GM10248 (cell line): Measurements from ENCODE around the gene MYF6.

Experiments
- CTCF ChIA-PET: fragments of 300-600 bp; sonication (Branson Sonifier 250); formaldehyde crosslinking; extraction: SDS; loops from one replicate; lab custom pipeline; 2021; ENCODE audit warnings: antibody characterized with exemption; lab: Yijun Ruan, JAX
- POLR2A ChIA-PET: fragments of 350-650 bp; sonication (Branson Sonifier 250); formaldehyde crosslinking; extraction: SDS; loops from one replicate; lab custom pipeline; 2020; ENCODE audit warnings: antibody characterized with exemption; lab: Yijun Ruan, JAX
- DNase-seq: peaks from one replicate; pipeline ENCODE4 v3.0.0; 2012; ENCODE audit errors: extremely low spot score
- TF ChIP-seq, protein P1 (sequence below): IDR thresholded peaks from 2 replicates; pipeline ENCODE4 v1.5.1; 2012; ENCODE audit warnings: mild to moderate bottlenecking, low read depth; ENCODE audit errors: extremely low read depth, missing control alignments, control extremely low read depth

MYF6 gene

DNA sequence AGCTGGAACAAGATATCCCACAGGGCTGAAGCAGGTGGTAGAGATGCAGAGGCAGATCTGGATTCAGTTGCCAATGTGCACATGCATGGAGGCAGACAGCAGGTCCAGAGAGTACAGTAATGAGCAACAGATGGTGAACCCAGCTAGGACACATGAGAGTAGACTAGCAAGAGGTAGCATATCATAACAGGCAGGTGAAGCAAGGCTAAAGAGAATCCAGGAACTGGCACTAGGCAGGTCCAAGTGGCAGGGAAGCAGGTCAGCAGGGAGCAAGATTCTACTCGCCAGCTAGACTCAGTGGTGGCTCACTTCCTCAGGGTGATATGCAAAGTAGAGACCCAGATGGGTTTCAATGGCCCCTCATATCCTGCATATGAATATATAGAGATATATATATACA lies 15.3 kb upstream of the MYF6 start:
- CTCF ChIA-PET, result no interaction called here
- POLR2A ChIA-PET, result no interaction called here
- TF ChIP-seq, protein P1, sequence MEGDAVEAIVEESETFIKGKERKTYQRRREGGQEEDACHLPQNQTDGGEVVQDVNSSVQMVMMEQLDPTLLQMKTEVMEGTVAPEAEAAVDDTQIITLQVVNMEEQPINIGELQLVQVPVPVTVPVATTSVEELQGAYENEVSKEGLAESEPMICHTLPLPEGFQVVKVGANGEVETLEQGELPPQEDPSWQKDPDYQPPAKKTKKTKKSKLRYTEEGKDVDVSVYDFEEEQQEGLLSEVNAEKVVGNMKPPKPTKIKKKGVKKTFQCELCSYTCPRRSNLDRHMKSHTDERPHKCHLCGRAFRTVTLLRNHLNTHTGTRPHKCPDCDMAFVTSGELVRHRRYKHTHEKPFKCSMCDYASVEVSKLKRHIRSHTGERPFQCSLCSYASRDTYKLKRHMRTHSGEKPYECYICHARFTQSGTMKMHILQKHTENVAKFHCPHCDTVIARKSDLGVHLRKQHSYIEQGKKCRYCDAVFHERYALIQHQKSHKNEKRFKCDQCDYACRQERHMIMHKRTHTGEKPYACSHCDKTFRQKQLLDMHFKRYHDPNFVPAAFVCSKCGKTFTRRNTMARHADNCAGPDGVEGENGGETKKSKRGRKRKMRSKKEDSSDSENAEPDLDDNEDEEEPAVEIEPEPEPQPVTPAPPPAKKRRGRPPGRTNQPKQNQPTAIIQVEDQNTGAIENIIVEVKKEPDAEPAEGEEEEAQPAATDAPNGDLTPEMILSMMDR, result no peak
- no peak for DNase-seq

DNA sequence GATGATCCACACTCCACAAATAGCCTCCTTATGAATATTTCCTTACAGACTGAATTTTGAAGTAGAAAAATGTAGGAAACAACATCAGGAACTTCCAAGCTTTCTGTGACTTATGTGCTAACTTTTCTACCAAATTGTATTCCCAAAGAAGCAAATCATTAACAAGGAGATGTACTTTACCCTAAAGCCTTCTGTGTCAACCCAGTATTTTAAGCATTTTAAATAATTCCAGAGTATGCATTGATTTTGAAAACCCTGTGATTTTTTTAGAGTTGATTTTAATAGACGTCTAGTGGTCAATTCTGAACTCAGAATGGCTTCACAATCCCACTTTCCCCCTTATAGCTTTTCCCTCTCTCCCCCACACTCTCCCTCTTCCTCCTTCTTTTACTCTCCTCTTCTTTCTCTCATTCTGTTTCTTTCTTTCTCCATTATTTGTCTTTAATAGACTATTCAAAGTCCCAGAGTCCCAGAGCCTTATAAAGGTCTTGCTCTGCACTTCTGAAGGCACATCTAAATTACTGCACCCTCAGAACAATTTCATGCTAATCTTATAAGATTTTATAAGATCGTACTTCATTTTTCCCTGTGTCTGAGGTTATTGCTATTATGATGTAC lies 10.1 kb upstream of the MYF6 start:
- ChIA-PET CTCF (interaction anchor here (2.2 kb wide), 1 partner anchor 11 kb away, joined by 6 read pairs; no protein-coding TSS in a partner anchor), POLR2A (no interaction called here)
- no peak for DNase-seq
- TF ChIP-seq, protein P1, result no peak

DNA sequence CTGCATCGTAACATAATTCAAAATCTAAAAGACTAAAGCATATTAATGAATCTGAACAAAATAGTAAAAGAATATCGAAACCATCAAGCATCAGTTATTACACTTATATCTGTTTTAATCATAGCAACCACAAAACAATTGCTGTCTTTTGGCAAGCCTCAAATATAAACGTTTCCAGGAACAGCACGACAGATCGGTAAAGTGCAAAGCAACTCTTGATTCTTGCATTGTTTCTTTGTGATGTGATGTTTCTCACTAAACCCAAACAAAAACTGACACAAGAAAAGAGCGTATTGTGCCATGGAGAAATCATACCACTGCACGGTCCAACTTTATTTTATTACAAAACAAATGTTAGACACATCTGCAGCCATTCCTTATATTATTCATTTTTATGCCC lies 9.2 kb upstream of the MYF6 start:
- DNase-seq, result no peak
- POLR2A ChIA-PET, result no interaction called here
- TF ChIP-seq, protein P1, result no peak
- CTCF ChIA-PET, result interaction anchor here (2.0 kb wide), 1 partner anchor 12 kb away, joined by 9 read pairs; no protein-coding TSS in a partner anchor

DNA sequence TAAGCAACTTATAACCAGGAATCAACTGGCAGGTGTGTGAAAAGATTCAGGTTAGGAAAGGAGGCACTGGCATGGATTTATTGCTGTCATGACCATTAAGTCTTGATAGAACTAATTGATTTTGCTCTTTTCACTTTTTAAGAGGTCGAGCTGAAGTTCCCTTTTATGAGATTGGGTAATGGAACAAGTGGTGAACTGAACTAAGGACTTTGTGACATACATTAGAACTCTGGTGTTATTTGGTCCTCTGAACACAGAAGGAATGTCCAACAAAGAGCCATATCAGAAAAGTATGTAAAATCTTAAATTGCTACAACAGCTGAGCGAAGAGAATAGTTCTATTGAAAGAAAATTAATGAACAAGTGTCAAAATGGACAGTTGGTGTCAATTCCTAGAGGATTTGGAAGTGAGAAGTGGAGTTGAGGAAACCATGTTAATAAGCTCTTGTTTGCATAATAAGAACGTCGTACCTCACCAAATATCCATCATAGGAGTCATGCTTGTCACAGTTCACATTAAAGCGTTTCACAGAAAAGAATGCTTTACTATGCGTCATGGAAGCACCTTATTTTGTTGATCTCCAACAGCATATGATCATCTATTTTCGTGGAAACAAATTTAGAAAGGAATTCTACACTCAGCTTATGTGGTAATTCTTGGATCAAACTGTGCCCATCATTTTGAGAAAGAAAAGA lies 8.4 kb upstream of the MYF6 start:
- POLR2A ChIA-PET, result no interaction called here
- DNase-seq, result no peak
- TF ChIP-seq, protein P1, result no peak
- CTCF ChIA-PET, result interaction anchor here (1.1 to 2.0 kb wide), 2 partner anchors 11 to 20 kb away, joined by 3 to 9 read pairs; no protein-coding TSS in a partner anchor

DNA sequence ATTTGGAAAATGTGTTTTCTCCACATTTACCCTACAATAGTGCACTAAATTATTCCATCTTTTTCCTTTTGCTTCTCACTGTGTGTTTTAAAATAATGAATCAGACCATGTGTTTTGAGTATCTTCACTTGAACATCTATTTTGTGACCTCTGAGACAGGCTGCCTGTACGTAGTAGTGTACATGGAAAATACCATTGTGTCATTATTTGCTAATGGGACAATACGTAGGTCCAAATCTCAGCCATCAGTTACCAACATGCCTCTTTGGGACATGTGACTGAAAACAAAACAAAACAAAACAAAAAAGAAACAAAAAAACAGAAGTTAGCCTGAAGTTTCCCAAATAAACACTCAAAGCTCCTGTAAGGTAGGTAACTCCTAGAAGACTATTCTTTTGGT lies 7.1 kb upstream of the MYF6 start:
- TF ChIP-seq, protein P1, result no peak
- POLR2A ChIA-PET, result no interaction called here
- CTCF ChIA-PET, result no interaction called here
- DNase-seq, result no peak

DNA sequence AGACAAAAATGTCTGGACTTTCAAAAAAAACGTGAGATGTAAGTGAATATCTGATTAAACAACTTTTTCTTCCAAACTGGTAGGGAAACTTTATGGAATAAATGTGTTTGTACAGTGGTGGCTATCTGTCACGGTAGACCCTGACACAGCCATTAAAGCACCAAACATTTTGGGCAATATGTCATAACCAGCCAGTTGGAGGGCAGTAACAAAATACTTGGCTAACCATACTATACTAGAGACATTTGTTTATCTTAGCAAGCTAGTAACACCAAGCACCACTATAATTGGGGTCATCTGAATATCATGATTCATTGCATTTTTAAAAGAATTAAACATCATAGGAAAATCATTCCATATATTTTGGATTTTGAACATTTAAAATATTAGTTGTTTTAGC lies 6.0 kb upstream of the MYF6 start:
- CTCF ChIA-PET, result interaction anchor here (0.9 kb wide), 1 partner anchor 9 kb away, joined by 3 read pairs; no protein-coding TSS in a partner anchor
- POLR2A ChIA-PET, result no interaction called here
- TF ChIP-seq, protein P1, result no peak
- no peak for DNase-seq
